ENCODE data around the gene WDR1.

Gene WDR1

GRCh38 chr4:10041036-10041435 lies 75.6 kb downstream of the WDR1 start:
- CTCF ChIA-PET = no interaction called here
- H3K4me3 ChIP-seq (ENCODE audit: low read depth, low read length) = no peak overlapping the region
- POLR2A ChIA-PET = no interaction called here

DNA sequence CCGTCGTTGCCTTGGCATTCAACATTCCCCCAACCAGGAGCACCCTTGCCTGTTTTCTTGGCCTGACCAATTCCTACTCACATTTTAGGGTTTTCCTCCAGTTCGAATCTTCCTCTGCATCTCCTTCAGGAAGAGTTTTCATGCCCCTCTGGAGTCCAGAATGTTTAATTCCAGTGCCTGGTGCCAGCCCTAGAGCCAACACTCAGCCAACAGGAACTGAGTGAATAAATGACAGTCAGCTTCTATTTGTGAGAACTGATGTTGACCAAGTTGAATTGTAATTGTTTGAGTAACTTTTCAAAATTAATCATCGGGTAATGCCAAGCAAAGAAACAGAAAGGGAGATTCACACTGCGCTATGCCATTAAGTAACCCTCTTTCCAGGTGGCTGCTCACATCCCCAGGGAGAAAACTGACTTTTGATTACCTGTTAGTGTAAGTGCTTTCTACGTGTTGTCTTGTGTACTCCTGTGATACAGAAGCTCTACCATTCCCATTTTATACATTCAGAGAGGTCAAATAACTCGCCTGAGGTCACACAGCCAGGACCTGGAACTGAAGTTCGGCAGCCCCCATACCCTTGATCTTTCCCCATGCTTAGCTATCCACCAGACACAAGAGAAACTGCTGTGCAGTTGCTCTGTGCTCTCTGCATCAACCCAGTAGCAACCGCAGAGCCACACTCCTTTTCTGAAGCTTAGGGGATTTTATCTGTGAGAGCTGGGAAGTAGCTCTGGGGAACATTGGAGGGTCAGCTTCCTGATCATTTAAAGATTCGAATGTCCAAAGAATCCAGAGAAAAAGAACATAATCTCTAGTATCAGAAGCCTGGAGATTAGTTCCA lies 76.3 kb downstream of the WDR1 start:
- no peak overlapping the region for H3K4me3 ChIP-seq (ENCODE audit: low read depth, low read length)
- no peak for DNase-seq (ENCODE audit: low read depth, low spot score)
- ChIA-PET POLR2A (no interaction called here), CTCF (no interaction called here)
- no peak for TF ChIP-seq CTCF (IDR thresholded peaks at IDR 0.05; ENCODE audit: insufficient read depth, low read length, missing control alignments)

More at GRCh38 chr4:10041036-10041435, 75.6 kb downstream of the WDR1 start:
- TF ChIP-seq CTCF (IDR thresholded peaks at IDR 0.05; ENCODE audit: insufficient read depth, low read length, missing control alignments) = no peak
- DNase-seq (ENCODE audit: low read depth, low spot score) = no peak

DNA sequence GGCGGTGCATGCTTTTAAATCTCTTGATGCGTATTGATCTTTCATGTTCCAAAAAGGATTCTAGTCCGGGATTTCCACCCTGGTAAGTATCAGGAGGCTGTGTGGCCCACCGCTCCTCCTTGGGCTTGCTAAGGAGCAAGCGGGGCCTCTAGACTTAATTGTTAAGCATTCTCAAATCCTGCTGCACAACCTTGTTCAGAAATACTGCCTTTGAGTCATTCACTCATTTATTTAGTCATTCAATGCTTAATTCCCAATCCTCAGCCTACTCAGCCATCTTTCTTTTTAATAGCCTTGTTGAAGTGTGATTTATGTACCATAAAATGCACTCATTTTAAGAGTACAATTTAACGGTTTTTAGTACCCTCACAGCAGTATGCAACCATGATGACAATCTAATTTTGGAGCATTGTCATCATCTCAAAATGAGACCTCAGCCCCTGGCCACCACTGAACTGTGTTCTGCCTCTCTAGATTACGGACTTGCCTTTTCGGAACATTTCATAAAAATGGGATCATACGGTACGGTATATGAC lies 79.7 kb downstream of the WDR1 start:
- no peak for TF ChIP-seq CTCF (IDR thresholded peaks at IDR 0.05; ENCODE audit: insufficient read depth, low read length, missing control alignments)
- no peak for DNase-seq (ENCODE audit: low read depth, low spot score)
- ChIA-PET CTCF (no interaction called here), POLR2A (no interaction called here)
- no peak overlapping the region for H3K4me3 ChIP-seq (ENCODE audit: low read depth, low read length)

GRCh38 chr4:10035130-10035529 lies 81.5 kb downstream of the WDR1 start:
- no peak overlapping the region for H3K4me3 ChIP-seq (ENCODE audit: low read depth, low read length)
- CTCF ChIA-PET = no interaction called here
- no peak for DNase-seq (ENCODE audit: low read depth, low spot score)
- POLR2A ChIA-PET = no interaction called here
- no peak for TF ChIP-seq CTCF (IDR thresholded peaks at IDR 0.05; ENCODE audit: insufficient read depth, low read length, missing control alignments)

GRCh38 chr4:10034612-10035104 lies 81.9 kb downstream of the WDR1 start:
- ChIA-PET CTCF (no interaction called here), POLR2A (no interaction called here)
- H3K4me3 ChIP-seq (ENCODE audit: low read depth, low read length) = no peak overlapping the region
- no peak for DNase-seq (ENCODE audit: low read depth, low spot score)
- no peak for TF ChIP-seq CTCF (IDR thresholded peaks at IDR 0.05; ENCODE audit: insufficient read depth, low read length, missing control alignments)

DNA sequence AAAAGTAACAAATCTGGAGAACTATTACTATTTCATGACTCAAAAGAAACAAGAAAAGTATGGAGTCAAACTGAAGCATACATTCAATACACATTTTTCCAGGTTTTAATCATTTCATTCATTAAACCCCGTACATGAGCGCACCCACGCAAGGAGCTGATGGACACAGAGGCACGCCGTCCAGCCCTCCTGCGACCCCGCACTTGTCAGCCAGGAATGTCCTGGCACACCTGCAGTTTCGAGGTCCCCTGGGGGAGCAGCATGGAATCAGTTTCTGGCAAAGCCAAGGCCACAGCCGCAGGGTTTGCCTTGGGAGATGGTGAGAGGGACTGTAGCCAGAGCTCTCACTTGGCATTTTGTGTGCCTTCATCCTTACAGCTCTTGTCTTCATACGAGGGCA lies 82.5 kb downstream of the WDR1 start:
- no peak for TF ChIP-seq CTCF (IDR thresholded peaks at IDR 0.05; ENCODE audit: insufficient read depth, low read length, missing control alignments)
- DNase-seq (ENCODE audit: low read depth, low spot score) = no peak
- H3K4me3 ChIP-seq (ENCODE audit: low read depth, low read length) = no peak overlapping the region
- ChIA-PET POLR2A (no interaction called here), CTCF (no interaction called here)
